Measurements from ENCODE around the gene INTS15. TPM values are rescaled to one million over a fixed set of nuclear protein-coding genes. Genes with fewer than 3 reads are reported as not detected.

Gene INTS15
- total and polyA plus RNA-seq, 10 of the 15 experiments (the other 5 are each of a cell fraction or from before 2014, with no cell fraction given): 0.89 to 28.2 (median 16.8) TPM

DNA sequence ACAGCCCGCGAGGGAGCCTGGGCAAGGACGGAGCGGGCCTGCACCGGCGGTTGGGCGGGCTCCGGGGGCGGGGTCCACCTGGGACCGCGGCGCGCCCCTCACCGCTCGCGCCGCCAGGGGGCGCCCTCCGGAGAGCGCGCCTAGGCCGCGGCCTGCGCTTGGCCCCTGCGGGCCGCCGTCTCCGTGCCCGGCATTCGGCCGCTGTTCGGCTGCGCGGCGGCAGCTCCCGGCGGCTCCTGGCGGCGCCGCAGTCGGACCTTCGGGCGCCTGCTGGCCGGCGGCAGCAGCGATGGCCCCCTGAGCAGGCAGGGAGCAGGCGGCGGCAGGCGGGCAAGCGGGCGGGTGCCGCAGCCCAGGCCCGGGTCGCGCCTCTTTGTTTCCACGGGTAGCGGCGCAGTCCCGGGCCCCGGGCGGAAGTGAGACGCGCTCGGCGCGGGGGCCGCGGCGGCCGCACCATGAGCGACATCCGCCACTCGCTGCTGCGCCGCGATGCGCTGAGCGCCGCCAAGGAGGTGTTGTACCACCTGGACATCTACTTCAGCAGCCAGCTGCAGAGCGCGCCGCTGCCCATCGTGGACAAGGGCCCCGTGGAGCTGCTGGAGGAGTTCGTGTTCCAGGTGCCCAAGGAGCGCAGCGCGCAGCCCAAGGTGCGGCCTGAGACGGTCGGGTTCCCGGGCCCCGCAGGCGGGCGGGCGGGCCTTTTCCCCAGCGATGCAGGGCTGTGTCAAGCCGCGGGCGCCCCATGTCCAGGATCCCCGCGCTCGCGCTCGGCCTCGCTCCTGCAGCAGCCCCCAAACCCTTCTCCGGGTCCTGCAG is at the start of gene INTS15 (continued):
- TF ChIP-seq, protein P1, sequence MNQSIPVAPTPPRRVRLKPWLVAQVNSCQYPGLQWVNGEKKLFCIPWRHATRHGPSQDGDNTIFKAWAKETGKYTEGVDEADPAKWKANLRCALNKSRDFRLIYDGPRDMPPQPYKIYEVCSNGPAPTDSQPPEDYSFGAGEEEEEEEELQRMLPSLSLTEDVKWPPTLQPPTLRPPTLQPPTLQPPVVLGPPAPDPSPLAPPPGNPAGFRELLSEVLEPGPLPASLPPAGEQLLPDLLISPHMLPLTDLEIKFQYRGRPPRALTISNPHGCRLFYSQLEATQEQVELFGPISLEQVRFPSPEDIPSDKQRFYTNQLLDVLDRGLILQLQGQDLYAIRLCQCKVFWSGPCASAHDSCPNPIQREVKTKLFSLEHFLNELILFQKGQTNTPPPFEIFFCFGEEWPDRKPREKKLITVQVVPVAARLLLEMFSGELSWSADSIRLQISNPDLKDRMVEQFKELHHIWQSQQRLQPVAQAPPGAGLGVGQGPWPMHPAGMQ (IDR thresholded peaks at IDR 0.05; ENCODE audit: borderline replicate concordance): no peak
- peak; percentile 18; the same call in 1 of the 2 replicates for TF ChIP-seq CREB1 (IDR thresholded peaks at IDR 0.05; ENCODE audit: low read depth)
- TF ChIP-seq, protein P2, sequence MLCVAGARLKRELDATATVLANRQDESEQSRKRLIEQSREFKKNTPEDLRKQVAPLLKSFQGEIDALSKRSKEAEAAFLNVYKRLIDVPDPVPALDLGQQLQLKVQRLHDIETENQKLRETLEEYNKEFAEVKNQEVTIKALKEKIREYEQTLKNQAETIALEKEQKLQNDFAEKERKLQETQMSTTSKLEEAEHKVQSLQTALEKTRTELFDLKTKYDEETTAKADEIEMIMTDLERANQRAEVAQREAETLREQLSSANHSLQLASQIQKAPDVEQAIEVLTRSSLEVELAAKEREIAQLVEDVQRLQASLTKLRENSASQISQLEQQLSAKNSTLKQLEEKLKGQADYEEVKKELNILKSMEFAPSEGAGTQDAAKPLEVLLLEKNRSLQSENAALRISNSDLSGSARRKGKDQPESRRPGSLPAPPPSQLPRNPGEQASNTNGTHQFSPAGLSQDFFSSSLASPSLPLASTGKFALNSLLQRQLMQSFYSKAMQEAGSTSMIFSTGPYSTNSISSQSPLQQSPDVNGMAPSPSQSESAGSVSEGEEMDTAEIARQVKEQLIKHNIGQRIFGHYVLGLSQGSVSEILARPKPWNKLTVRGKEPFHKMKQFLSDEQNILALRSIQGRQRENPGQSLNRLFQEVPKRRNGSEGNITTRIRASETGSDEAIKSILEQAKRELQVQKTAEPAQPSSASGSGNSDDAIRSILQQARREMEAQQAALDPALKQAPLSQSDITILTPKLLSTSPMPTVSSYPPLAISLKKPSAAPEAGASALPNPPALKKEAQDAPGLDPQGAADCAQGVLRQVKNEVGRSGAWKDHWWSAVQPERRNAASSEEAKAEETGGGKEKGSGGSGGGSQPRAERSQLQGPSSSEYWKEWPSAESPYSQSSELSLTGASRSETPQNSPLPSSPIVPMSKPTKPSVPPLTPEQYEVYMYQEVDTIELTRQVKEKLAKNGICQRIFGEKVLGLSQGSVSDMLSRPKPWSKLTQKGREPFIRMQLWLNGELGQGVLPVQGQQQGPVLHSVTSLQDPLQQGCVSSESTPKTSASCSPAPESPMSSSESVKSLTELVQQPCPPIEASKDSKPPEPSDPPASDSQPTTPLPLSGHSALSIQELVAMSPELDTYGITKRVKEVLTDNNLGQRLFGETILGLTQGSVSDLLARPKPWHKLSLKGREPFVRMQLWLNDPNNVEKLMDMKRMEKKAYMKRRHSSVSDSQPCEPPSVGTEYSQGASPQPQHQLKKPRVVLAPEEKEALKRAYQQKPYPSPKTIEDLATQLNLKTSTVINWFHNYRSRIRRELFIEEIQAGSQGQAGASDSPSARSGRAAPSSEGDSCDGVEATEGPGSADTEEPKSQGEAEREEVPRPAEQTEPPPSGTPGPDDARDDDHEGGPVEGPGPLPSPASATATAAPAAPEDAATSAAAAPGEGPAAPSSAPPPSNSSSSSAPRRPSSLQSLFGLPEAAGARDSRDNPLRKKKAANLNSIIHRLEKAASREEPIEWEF (IDR thresholded peaks at IDR 0.05; ENCODE audit: insufficient replicate concordance, low read depth, low read length): no peak
- peak; percentile 63 for TF ChIP-seq NR2C1 (IDR thresholded peaks at IDR 0.05)
- no peak for TF ChIP-seq SIX5 (IDR thresholded peaks at IDR 0.05; ENCODE audit: low read depth, low read length, severe bottlenecking)
- TF ChIP-seq, protein P3, sequence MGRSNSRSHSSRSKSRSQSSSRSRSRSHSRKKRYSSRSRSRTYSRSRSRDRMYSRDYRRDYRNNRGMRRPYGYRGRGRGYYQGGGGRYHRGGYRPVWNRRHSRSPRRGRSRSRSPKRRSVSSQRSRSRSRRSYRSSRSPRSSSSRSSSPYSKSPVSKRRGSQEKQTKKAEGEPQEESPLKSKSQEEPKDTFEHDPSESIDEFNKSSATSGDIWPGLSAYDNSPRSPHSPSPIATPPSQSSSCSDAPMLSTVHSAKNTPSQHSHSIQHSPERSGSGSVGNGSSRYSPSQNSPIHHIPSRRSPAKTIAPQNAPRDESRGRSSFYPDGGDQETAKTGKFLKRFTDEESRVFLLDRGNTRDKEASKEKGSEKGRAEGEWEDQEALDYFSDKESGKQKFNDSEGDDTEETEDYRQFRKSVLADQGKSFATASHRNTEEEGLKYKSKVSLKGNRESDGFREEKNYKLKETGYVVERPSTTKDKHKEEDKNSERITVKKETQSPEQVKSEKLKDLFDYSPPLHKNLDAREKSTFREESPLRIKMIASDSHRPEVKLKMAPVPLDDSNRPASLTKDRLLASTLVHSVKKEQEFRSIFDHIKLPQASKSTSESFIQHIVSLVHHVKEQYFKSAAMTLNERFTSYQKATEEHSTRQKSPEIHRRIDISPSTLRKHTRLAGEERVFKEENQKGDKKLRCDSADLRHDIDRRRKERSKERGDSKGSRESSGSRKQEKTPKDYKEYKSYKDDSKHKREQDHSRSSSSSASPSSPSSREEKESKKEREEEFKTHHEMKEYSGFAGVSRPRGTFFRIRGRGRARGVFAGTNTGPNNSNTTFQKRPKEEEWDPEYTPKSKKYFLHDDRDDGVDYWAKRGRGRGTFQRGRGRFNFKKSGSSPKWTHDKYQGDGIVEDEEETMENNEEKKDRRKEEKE (IDR thresholded peaks at IDR 0.05): peak; percentile 64
- peak; percentile 99 for TF ChIP-seq GATAD2B (conservative IDR thresholded peaks at IDR 0.05; ENCODE audit: low read depth)
- TF ChIP-seq PAX5 (IDR thresholded peaks at IDR 0.05; ENCODE audit: borderline replicate concordance, low read depth, low read length): peak; percentile 50; the same call in 1 of the 2 replicates
- TF ChIP-seq, protein P4, sequence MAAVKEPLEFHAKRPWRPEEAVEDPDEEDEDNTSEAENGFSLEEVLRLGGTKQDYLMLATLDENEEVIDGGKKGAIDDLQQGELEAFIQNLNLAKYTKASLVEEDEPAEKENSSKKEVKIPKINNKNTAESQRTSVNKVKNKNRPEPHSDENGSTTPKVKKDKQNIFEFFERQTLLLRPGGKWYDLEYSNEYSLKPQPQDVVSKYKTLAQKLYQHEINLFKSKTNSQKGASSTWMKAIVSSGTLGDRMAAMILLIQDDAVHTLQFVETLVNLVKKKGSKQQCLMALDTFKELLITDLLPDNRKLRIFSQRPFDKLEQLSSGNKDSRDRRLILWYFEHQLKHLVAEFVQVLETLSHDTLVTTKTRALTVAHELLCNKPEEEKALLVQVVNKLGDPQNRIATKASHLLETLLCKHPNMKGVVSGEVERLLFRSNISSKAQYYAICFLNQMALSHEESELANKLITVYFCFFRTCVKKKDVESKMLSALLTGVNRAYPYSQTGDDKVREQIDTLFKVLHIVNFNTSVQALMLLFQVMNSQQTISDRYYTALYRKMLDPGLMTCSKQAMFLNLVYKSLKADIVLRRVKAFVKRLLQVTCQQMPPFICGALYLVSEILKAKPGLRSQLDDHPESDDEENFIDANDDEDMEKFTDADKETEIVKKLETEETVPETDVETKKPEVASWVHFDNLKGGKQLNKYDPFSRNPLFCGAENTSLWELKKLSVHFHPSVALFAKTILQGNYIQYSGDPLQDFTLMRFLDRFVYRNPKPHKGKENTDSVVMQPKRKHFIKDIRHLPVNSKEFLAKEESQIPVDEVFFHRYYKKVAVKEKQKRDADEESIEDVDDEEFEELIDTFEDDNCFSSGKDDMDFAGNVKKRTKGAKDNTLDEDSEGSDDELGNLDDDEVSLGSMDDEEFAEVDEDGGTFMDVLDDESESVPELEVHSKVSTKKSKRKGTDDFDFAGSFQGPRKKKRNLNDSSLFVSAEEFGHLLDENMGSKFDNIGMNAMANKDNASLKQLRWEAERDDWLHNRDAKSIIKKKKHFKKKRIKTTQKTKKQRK (IDR thresholded peaks at IDR 0.05; ENCODE audit: low read depth, low read length): no peak
- TF ChIP-seq, protein P5, sequence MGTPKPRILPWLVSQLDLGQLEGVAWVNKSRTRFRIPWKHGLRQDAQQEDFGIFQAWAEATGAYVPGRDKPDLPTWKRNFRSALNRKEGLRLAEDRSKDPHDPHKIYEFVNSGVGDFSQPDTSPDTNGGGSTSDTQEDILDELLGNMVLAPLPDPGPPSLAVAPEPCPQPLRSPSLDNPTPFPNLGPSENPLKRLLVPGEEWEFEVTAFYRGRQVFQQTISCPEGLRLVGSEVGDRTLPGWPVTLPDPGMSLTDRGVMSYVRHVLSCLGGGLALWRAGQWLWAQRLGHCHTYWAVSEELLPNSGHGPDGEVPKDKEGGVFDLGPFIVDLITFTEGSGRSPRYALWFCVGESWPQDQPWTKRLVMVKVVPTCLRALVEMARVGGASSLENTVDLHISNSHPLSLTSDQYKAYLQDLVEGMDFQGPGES (IDR thresholded peaks at IDR 0.05): no peak
- TF ChIP-seq TCF7 (IDR thresholded peaks at IDR 0.05; ENCODE audit: borderline replicate concordance): no peak
- peak; percentile 82 for TF ChIP-seq POLR2A (IDR thresholded peaks at IDR 0.05; ENCODE audit: low read depth, low read length)
- TF ChIP-seq STAT1 (conservative IDR thresholded peaks at IDR 0.05): no peak
- TF ChIP-seq ZNF207 (IDR thresholded peaks at IDR 0.05; ENCODE audit: borderline replicate concordance): 0 out of 2 replicates have a peak, but pooled peaks have one; percentile 45
- no peak for TF ChIP-seq YBX1 (IDR thresholded peaks at IDR 0.05)
